CD14-positive monocyte (primary cell): ENCODE data around the gene DNAJC2. TPM values are rescaled to one million over a fixed set of nuclear protein-coding genes. Genes with fewer than 3 reads are reported as not detected.

Source experiments
- DNase-seq, 3 donors: peaks; one replicate each; pipeline ENCODE4 v3.0.0-alpha.2; 2011 to 2022
- H2AFZ ChIP-seq: 2 replicates; pipeline ENCODE4 v1.6.0; 2012; ENCODE audit warnings: mild to moderate bottlenecking, low read depth, low read length, inconsistent platforms; ENCODE audit not compliant: insufficient read depth, poor library complexity, severe bottlenecking
- H3K27ac ChIP-seq, 2 donors: 1 replicate in 1 of 2; 2 replicates in 1 of 2; pipeline ENCODE4 v1.5.1; 2012 to 2013; ENCODE audit warnings: low read length in 2 of 2, control low read depth in 1 of 2, inconsistent platforms in 1 of 2, low read depth in 1 of 2, mild to moderate bottlenecking in 1 of 2
- H3K27me3 ChIP-seq, 2 donors: one replicate each; pipeline versions ENCODE4 v1.6.0 to v1.6.1; 2011 to 2013; ENCODE audit warnings: low read length in 2 of 2; ENCODE audit not compliant: control insufficient read depth in 2 of 2, insufficient read depth in 2 of 2
- H3K36me3 ChIP-seq, 2 donors: replicated peaks in 1 of 2; 1 replicate in 1 of 2; 2 replicates in 1 of 2; pipeline versions ENCODE4 v1.5.1 to v1.6.1; 2012 to 2013; ENCODE audit warnings: low read length in 2 of 2, control low read depth in 1 of 2, inconsistent platforms in 1 of 2, mild to moderate bottlenecking in 1 of 2; ENCODE audit not compliant: insufficient read depth in 2 of 2, control insufficient read depth in 1 of 2
- H3K4me1 ChIP-seq, 2 donors: 1 replicate in 1 of 2; 2 replicates in 1 of 2; pipeline versions ENCODE4 v1.5.1 to v1.6.1; 2012 to 2013; ENCODE audit warnings: low read length in 2 of 2, control low read depth in 1 of 2, inconsistent platforms in 1 of 2, mild to moderate bottlenecking in 1 of 2, moderate library complexity in 1 of 2; ENCODE audit not compliant: insufficient read depth in 2 of 2, control insufficient read depth in 1 of 2
- H3K4me2 ChIP-seq: replicated peaks from 2 replicates; pipeline ENCODE3; 2012; ENCODE audit warnings: low read length, moderate library complexity, mild to moderate bottlenecking; ENCODE audit not compliant: poor library complexity, severe bottlenecking; ENCODE audit errors: extremely low read depth
- H3K4me3 ChIP-seq, 3 experiments: fragments of 200-600 bp in 1 of 3; sonication (generic) in 1 of 3; replicated peaks in 1 of 3; 1 replicate in 2 of 3; 2 replicates in 1 of 3; pipeline ENCODE4 v1.5.1; 2011 to 2013; ENCODE audit warnings: low read length in 3 of 3, mild to moderate bottlenecking in 3 of 3, control low read depth in 2 of 3, low read depth in 2 of 3, inconsistent platforms in 1 of 3, moderate library complexity in 1 of 3
- H3K79me2 ChIP-seq: 2 replicates; pipeline ENCODE4 v1.6.0; 2012; ENCODE audit warnings: mild to moderate bottlenecking, control low read depth, inconsistent platforms, low read length, moderate library complexity; ENCODE audit not compliant: insufficient read depth
- H3K9ac ChIP-seq: 2 replicates; pipeline ENCODE4 v1.6.0; 2017; ENCODE audit warnings: low read length, mild to moderate bottlenecking; ENCODE audit not compliant: insufficient read depth, poor library complexity, severe bottlenecking
- H3K9me3 ChIP-seq, 2 donors: replicated peaks in 1 of 2; 1 replicate in 1 of 2; 2 replicates in 1 of 2; pipeline versions ENCODE4 v1.5.1 to v1.6.1; 2012 to 2013; ENCODE audit warnings: low read length in 2 of 2, control low read depth in 1 of 2; ENCODE audit not compliant: control insufficient read depth in 1 of 2, insufficient read depth in 1 of 2
- H4K20me1 ChIP-seq: 2 replicates; pipeline ENCODE4 v1.6.0; 2012; ENCODE audit warnings: mild to moderate bottlenecking, low read length, control low read depth, moderate library complexity; ENCODE audit not compliant: insufficient read depth
- H3K27ac Mint-ChIP-seq, 7 donors: one replicate each; pipeline ENCODE4 v1.8.0; 2020; ENCODE audit warnings: mild to moderate bottlenecking in 7 of 7, mixed read lengths in 7 of 7, moderate library complexity in 6 of 7, inconsistent platforms in 2 of 7
- H3K27me3 Mint-ChIP-seq, 3 donors: one replicate each; pipeline ENCODE4 v1.8.0; 2021 to 2022; ENCODE audit warnings: low read depth in 3 of 3, mild to moderate bottlenecking in 3 of 3, mixed read lengths in 3 of 3, moderate library complexity in 3 of 3, inconsistent platforms in 1 of 3
- H3K36me3 Mint-ChIP-seq, 2 donors: one replicate each; pipeline ENCODE4 v1.8.0; 2020; ENCODE audit warnings: mixed read lengths in 2 of 2, inconsistent platforms in 1 of 2, mild to moderate bottlenecking in 1 of 2
- H3K4me1 Mint-ChIP-seq: one replicate; pipeline ENCODE4 v1.8.0; 2020; ENCODE audit warnings: mild to moderate bottlenecking, mixed read lengths
- H3K4me3 Mint-ChIP-seq, 2 donors: one replicate each; pipeline ENCODE4 v1.8.0; 2020; ENCODE audit warnings: mild to moderate bottlenecking in 2 of 2, mixed read lengths in 2 of 2, moderate library complexity in 1 of 2
- H3K9me3 Mint-ChIP-seq, 7 donors: one replicate each; pipeline ENCODE4 v1.8.0; 2020 to 2022; ENCODE audit warnings: mixed read lengths in 7 of 7, mild to moderate bottlenecking in 6 of 7, moderate library complexity in 6 of 7, inconsistent platforms in 2 of 7
- WGBS: methylation state at CpG from one replicate; pipeline ENCODE4 v1.1.5; 2013; ENCODE audit warnings: missing lambda C conversion rate; ENCODE audit not compliant: insufficient coverage; 5-methylcytosine and 5-hydroxymethylcytosine counted together
- intact Hi-C, 2 donors: fragments of 100-400 bp; cut with micrococcal nuclease; formaldehyde crosslinking; loops; one replicate each; pipeline versions ENCODE4 v1.15.0 to v1.15.1; 2023
- polyA plus RNA-seq, 3 donors: library from polyadenylated mRNA; depleted of rRNA in 1 of 3; unstranded in 2 of 3; stranded (reverse) in 1 of 3; fragments of 300-500 nt in 2 of 3; fragments of >200 nt in 1 of 3; fragmentation: Illumina TruSeq in 2 of 3; gene quantifications; 1 replicate in 2 of 3; 2 replicates in 1 of 3; pipeline ENCODE4 v1.2.3, GENCODE V29; 2012 to 2021
- TF ChIP-seq, protein P1 (sequence below): fragments of 200-600 bp; IDR thresholded peaks from one replicate; pipeline ENCODE4 v1.8.0; 2022; ENCODE audit warnings: antibody characterized with exemption, mild to moderate bottlenecking

Gene DNAJC2
- polyA plus RNA-seq, 3 donors, result 5.6 to 18.6 (median 8.8) TPM

DNA sequence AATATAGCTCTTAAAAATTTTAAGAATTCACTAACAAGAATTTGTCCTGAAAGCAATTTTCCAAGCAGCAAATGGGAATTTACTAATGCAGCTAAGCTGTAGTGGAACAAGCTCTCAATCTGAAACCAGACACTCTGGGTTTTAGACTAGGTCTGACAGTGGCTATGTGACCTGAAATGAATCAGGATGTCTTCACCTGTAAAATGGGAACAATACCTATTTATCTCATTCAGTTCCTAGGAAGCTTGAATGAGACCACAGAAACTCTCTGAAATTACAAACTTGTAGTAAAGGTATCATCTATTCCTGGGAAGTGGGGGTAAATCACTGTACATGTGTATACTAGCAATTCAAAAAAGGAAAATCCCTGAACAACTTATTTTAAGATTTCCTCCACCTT is 1.2 kb downstream of the DNAJC2 start:
- Histone ChIP-seq H3K4me3 (peak overlapping the region; percentile 78 to 98 (median 90)), H3K79me2 (peaks cover 77% of the 10 kb centered on the region), H3K27me3 (no peaks in the 10 kb centered on the region), H4K20me1 (no peaks in the 10 kb centered on the region), H3K9me3 (no peaks in the 10 kb centered on the region), H3K27ac (peak overlapping the region in 1 of 2 donors; percentile 95), H3K4me1 (peaks cover 20 to 42% of the 10 kb centered on the region in 2 donors), H2AFZ (peak overlapping the region; percentile 98), H3K9ac (no peak overlapping the region), H3K4me2 (peak overlapping the region; percentile 97), H3K36me3 (peaks cover 31 to 32% of the 10 kb centered on the region in 2 donors)
- Mint-ChIP-seq H3K27me3 (no peaks in the 10 kb centered on the region), H3K4me3 (no peak overlapping the region), H3K4me1 (peaks cover 39% of the 10 kb centered on the region), H3K9me3 (no peaks in the 10 kb centered on the region), H3K36me3 (peaks cover 30 to 35% of the 10 kb centered on the region in 2 donors), H3K27ac (peak overlapping the region in 2 of 7 donors; percentile 20 to 93)
- intact Hi-C loops, result loop anchor here in 1 of 2 donors (5.0 kb wide), 1 partner anchor 46 kb away; the partner anchor contains the start of gene PMPCB
- TF ChIP-seq, protein P1, sequence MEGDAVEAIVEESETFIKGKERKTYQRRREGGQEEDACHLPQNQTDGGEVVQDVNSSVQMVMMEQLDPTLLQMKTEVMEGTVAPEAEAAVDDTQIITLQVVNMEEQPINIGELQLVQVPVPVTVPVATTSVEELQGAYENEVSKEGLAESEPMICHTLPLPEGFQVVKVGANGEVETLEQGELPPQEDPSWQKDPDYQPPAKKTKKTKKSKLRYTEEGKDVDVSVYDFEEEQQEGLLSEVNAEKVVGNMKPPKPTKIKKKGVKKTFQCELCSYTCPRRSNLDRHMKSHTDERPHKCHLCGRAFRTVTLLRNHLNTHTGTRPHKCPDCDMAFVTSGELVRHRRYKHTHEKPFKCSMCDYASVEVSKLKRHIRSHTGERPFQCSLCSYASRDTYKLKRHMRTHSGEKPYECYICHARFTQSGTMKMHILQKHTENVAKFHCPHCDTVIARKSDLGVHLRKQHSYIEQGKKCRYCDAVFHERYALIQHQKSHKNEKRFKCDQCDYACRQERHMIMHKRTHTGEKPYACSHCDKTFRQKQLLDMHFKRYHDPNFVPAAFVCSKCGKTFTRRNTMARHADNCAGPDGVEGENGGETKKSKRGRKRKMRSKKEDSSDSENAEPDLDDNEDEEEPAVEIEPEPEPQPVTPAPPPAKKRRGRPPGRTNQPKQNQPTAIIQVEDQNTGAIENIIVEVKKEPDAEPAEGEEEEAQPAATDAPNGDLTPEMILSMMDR, result no peak
- DNase-seq, result no peak

DNA sequence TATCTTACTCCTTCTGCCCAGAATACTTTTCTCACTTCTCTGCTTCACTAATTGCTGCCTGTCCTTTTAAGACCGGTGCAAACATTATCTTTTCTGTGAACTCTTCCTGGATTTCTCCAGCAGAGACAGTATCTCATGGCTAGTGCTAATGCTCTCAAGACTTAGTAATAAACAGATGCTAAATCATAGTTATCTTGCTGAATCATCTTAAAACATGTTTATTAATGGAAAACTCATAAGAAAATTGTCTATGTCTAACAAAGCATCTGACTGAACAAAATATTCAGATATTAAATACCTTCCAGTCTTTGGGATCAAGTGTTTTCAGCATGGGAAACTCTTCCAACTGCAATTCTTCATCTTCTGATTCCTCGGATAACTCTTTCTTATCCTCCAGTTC is 3.1 kb downstream of the DNAJC2 start:
- H3K36me3 Mint-ChIP-seq, result peaks cover 46 to 51% of the 10 kb centered on the region in 2 donors
- H3K4me3 Mint-ChIP-seq, result no peak overlapping the region
- no peak overlapping the region for H3K4me3 ChIP-seq
- peaks cover 31% of the 10 kb centered on the region for H3K4me1 Mint-ChIP-seq
- no peak overlapping the region for H3K9ac ChIP-seq
- peaks cover 62% of the 10 kb centered on the region for H3K79me2 ChIP-seq
- H3K36me3 ChIP-seq, result peaks cover 46 to 48% of the 10 kb centered on the region in 2 donors
- no peaks in the 10 kb centered on the region for H3K27me3 ChIP-seq
- H3K27me3 Mint-ChIP-seq, result no peaks in the 10 kb centered on the region
- TF ChIP-seq, protein P1, result no peak
- H3K27ac ChIP-seq, result peak overlapping the region in 1 of 2 donors; percentile 4
- H3K9me3 ChIP-seq, result no peaks in the 10 kb centered on the region
- intact Hi-C loops, result loop anchor here in 1 of 2 donors (5.0 kb wide), 1 partner anchor 44 kb away; the partner anchor contains the start of gene PMPCB
- no peak overlapping the region for H3K27ac Mint-ChIP-seq
- no peaks in the 10 kb centered on the region for H4K20me1 ChIP-seq
- H2AFZ ChIP-seq, result no peak overlapping the region
- no CpG with 5 or more reads among the region's 2 CpGs for WGBS
- no peaks in the 10 kb centered on the region for H3K9me3 Mint-ChIP-seq
- H3K4me2 ChIP-seq, result no peak overlapping the region
- H3K4me1 ChIP-seq, result peaks cover 13 to 28% of the 10 kb centered on the region in 2 donors
- no peak for DNase-seq
